HCT116 (cell line): Measurements from ENCODE around the gene RABL6. TPM values are rescaled to one million over a fixed set of nuclear protein-coding genes. Genes with fewer than 3 reads are reported as not detected.

Experiments
- ATAC-seq: fragments of 200-7000 bp; cut with Tn5 transposase; 2 replicates; pipeline ENCODE4 v1.9.1; 2020; ENCODE audit warnings: mild to moderate bottlenecking, moderate library complexity
- BruUV-seq: library from RNA; stranded (reverse); fragments of 400-500 nt; replicated peaks from 2 replicates; lab custom pipeline; 2021; lab: Mats Ljungman, UMichigan
- CTCF ChIA-PET: fragments of 300-600 bp; sonication (Branson Sonifier 250); formaldehyde crosslinking; loops from one replicate; lab custom pipeline; 2021; ENCODE audit warnings: antibody characterized with exemption; lab: Charles Lee
- POLR2A ChIA-PET: fragments of 300-600, 350-600 bp; sonication (Branson Sonifier 250); formaldehyde crosslinking; loops from one replicate; lab custom pipeline; 2021; ENCODE audit warnings: antibody characterized with exemption; lab: Charles Lee
- RAD21 ChIA-PET, 2 experiments: fragments of 300-600 bp; sonication (Branson Sonifier 250); formaldehyde crosslinking; loops; one replicate each; lab custom pipeline; 2023; ENCODE audit warnings: low total read pairs in 2 of 2; ENCODE audit not compliant: uncharacterized antibody in 2 of 2, unreplicated experiment in 2 of 2, low non-redundant PET in 1 of 2; lab: Charles Lee
- DNase-seq: peaks from one replicate; pipeline ENCODE4 v3.0.0-alpha.2; 2010; ENCODE audit warnings: low read depth, low spot score
- H2AFZ ChIP-seq: fragments of 200-600 bp; shearing (Covaris generic), sonication (generic); 2 replicates; pipeline ENCODE4 v1.6.1; 2017; ENCODE audit warnings: low read depth, mixed run types, mixed read lengths, antibody characterized with exemption, low read length; ENCODE audit not compliant: poor library complexity, severe bottlenecking
- H3K27ac ChIP-seq: 2 replicates; pipeline ENCODE4 v1.5.1; 2012; ENCODE audit warnings: low read depth, low read length
- H3K27me3 ChIP-seq: fragments of 200-600 bp; sonication (generic); 2 replicates; pipeline ENCODE4 v1.6.1; 2016; ENCODE audit warnings: mixed run types, low read length, mixed read lengths; ENCODE audit not compliant: insufficient read depth
- H3K36me3 ChIP-seq, 2 experiments: fragments of 200-500 bp in 1 of 2; fragments of 200-600 bp in 1 of 2; sonication (Bioruptor generic) in 1 of 2; sonication (generic) in 1 of 2; 2 replicates each; pipeline versions ENCODE4 v1.5.1 to v1.6.1; 2014 to 2016; ENCODE audit warnings: low read length in 2 of 2, inconsistent platforms in 1 of 2, mixed read lengths in 1 of 2, mixed run types in 1 of 2; ENCODE audit not compliant: insufficient read depth in 2 of 2, control insufficient read depth in 1 of 2
- H3K4me1 ChIP-seq, 2 experiments: fragments of 200-600 bp in 1 of 2; sonication (generic) in 1 of 2; 2 replicates each; pipeline versions ENCODE4 v1.5.1 to v1.6.1; 2012 to 2017; ENCODE audit warnings: low read length in 2 of 2, inconsistent platforms in 1 of 2, mild to moderate bottlenecking in 1 of 2, mixed read lengths in 1 of 2, mixed run types in 1 of 2, moderate library complexity in 1 of 2; ENCODE audit not compliant: insufficient read depth in 2 of 2, control insufficient read depth in 1 of 2
- H3K4me2 ChIP-seq: fragments of 200-600 bp; sonication (generic); 2 replicates; pipeline ENCODE4 v1.6.1; 2017; ENCODE audit warnings: mixed run types, low read length, mixed read lengths
- H3K4me3 ChIP-seq, 2 experiments: fragments of 200-600 bp in 1 of 2; sonication (generic) in 1 of 2; replicated peaks in 1 of 2; 2 replicates each; pipeline ENCODE4 v1.5.1; 2011 to 2016; ENCODE audit warnings: low read length in 2 of 2, control low read depth in 1 of 2, low read depth in 1 of 2, mild to moderate bottlenecking in 1 of 2, mixed read lengths in 1 of 2, mixed run types in 1 of 2
- H3K79me2 ChIP-seq: fragments of 200-600 bp; sonication (generic); 2 replicates; pipeline ENCODE4 v1.6.1; 2017; ENCODE audit warnings: mild to moderate bottlenecking, mixed run types, low read length, moderate library complexity, mixed read lengths; ENCODE audit not compliant: insufficient read depth
- H3K9ac ChIP-seq: fragments of 200-600 bp; sonication (generic); 2 replicates; pipeline ENCODE4 v1.6.1; 2016; ENCODE audit warnings: low read length, mixed read lengths
- H3K9me2 ChIP-seq: fragments of 200-600 bp; sonication (generic), shearing (Covaris generic); 2 replicates; pipeline ENCODE4 v1.6.1; 2017; ENCODE audit warnings: mixed run types, mild to moderate bottlenecking, moderate library complexity; ENCODE audit not compliant: insufficient read depth
- H3K9me3 ChIP-seq, 2 experiments: fragments of 200-500 bp in 1 of 2; fragments of 200-600 bp in 1 of 2; sonication (Bioruptor generic) in 1 of 2; sonication (generic) in 1 of 2; 2 replicates each; pipeline ENCODE4 v1.6.1; 2014 to 2017; ENCODE audit warnings: low read length in 2 of 2, mixed read lengths in 2 of 2, inconsistent platforms in 1 of 2, low read depth in 1 of 2, mild to moderate bottlenecking in 1 of 2, mixed run types in 1 of 2, moderate library complexity in 1 of 2; ENCODE audit not compliant: control insufficient read depth in 1 of 2, insufficient read depth in 1 of 2
- H4K20me1 ChIP-seq: fragments of 200-600 bp; sonication (generic), shearing (Covaris generic); 2 replicates; pipeline ENCODE4 v1.6.1; 2017; ENCODE audit warnings: mixed run types, mild to moderate bottlenecking, moderate library complexity; ENCODE audit not compliant: insufficient read depth
- CBX3 ChIP-seq: IDR thresholded peaks from 2 replicates; pipeline ENCODE4 v1.6.1; 2012; ENCODE audit warnings: low read depth
- ELF1 ChIP-seq: IDR thresholded peaks from 2 replicates; pipeline ENCODE4 v1.6.1; 2012; ENCODE audit warnings: low read depth, borderline replicate concordance
- EZH2 ChIP-seq: fragments of 200-600 bp; sonication (generic); IDR thresholded peaks from 2 replicates; pipeline ENCODE4 v1.6.1; 2017; ENCODE audit warnings: antibody characterized with exemption, mixed run types
- EZH2phosphoT487 ChIP-seq: fragments of 200-600 bp; IDR thresholded peaks from 2 replicates; pipeline ENCODE4 v1.6.1; 2018; ENCODE audit warnings: antibody characterized with exemption, borderline replicate concordance
- FOSL1 ChIP-seq: IDR thresholded peaks from 2 replicates; pipeline ENCODE4 v1.6.1; 2012; ENCODE audit warnings: low read depth
- JUND ChIP-seq: IDR thresholded peaks from 2 replicates; pipeline ENCODE4 v1.6.1; 2012
- POLR2A ChIP-seq: IDR thresholded peaks from 2 replicates; pipeline ENCODE4 v1.7.0; 2011; ENCODE audit warnings: borderline replicate concordance; ENCODE audit not compliant: insufficient read depth, insufficient read length; ENCODE audit errors: extremely low read depth
- POLR2AphosphoS5 ChIP-seq: IDR thresholded peaks from 2 replicates; pipeline ENCODE4 v1.6.1; 2011; ENCODE audit warnings: mild to moderate bottlenecking, low read depth, low read length, moderate library complexity
- RAD21 ChIP-seq: IDR thresholded peaks from 2 replicates; pipeline ENCODE4 v1.6.1; 2012; ENCODE audit warnings: low read depth, mild to moderate bottlenecking
- SIN3A ChIP-seq: IDR thresholded peaks from 2 replicates; pipeline ENCODE4 v1.6.1; 2012; ENCODE audit warnings: low read depth
- YY1 ChIP-seq: IDR thresholded peaks from 2 replicates; pipeline ENCODE4 v1.6.1; 2011; ENCODE audit warnings: low read length, low read depth, moderate library complexity, mild to moderate bottlenecking; ENCODE audit not compliant: insufficient replicate concordance; ENCODE audit errors: extremely low read depth
- ZNF274 ChIP-seq: fragments of 200-500 bp; sonication (Bioruptor generic); IDR thresholded peaks from 2 replicates; pipeline ENCODE4 v1.6.1; 2014; ENCODE audit warnings: mild to moderate bottlenecking, low read depth, low read length, inconsistent platforms
- intact Hi-C: fragments of 100-400 bp; cut with micrococcal nuclease; formaldehyde crosslinking; loops from 2 replicates; pipeline ENCODE4 v1.10.0; 2022
- total RNA-seq: library from RNA; stranded (reverse); gene quantifications from one replicate; pipeline ENCODE4 v1.2.1, GENCODE V29; 2021; ENCODE audit not compliant: unreplicated experiment
- TF ChIP-seq, protein P1 (sequence below): IDR thresholded peaks from 2 replicates; pipeline ENCODE4 v1.6.1; 2012
- TF ChIP-seq, protein P2 (sequence below): IDR thresholded peaks from 2 replicates; pipeline ENCODE4 v1.6.1; 2012; ENCODE audit warnings: low read depth
- TF ChIP-seq, protein P3 (sequence below): IDR thresholded peaks from 2 replicates; pipeline ENCODE4 v1.6.1; 2012

RABL6 gene
- total RNA-seq, 1 experiment from 2014 or later = 98.6 TPM

DNA sequence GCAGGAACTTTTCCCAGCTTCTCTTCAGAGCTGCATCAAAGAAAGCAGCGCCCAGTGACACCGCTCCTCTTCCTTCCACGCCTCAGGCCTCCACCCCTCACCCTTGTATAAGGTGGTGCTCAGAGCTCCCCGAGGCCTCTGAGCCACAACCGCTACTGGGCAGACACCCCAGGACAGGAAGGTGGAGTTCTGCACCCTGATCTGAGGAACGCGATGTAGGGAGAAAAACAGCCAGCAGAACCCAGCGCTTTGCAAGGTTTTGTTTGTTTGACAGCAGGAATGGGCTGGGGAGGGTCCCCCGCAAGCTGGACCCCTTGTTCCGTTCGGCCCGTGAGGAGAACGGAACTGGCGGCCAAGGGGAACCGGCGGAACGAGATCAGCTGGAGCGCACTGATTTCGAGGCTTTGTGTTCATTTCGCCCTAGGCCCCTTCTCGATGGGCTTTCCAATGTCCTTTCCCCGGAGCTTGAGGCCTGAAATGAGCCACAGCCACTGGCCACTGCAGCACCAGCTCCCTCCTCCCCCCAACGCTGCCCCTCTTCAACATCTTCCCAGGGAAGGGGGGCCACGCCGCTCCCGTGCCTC lies 54.2 kb downstream of the RABL6 start:
- CTCF ChIA-PET = no interaction called here
- POLR2A ChIA-PET = no interaction called here
- RAD21 ChIA-PET = no interaction called here

DNA sequence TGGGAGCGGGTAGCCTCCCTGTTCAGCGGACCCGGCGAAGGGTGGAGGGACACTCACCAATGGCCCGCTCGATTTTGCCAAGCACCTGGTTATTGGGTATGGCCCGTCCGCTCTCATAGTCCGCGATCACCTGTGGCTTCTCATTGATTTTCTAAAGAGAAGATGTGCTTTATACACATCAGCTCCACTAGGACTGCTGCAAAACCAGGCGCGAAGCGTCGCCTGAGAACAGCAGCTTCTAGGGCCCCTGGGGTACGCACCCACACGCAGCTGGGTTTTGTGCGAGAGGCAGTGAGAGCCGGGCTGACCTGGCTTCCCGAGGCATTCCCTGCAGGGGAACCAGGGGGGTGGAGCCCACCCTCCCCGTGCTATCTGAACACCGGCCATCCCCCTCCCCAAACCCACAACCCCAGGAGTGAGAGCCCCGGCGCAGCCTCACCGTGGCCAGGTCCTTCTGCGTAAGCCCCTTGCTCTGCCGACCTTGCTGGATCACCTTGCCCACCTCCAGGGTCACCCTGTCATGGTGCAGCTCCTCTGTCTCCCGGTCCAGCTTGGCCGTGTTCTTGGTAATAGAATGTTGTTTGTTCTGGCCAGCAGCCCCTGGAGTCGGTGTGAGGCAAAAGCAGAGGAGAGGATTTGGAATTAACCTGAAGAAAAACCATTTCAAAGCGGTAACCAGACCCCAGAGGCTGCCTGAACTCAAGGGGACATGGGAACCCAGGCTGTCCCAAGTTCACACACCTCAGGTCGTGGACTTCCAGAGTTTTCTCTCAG lies 55.3 kb downstream of the RABL6 start:
- Histone ChIP-seq H3K4me1 (peaks cover 6 to 25% of the 10 kb centered on the region in 2 experiments; a peak in 3 of 4 replicates), H3K9me3 (no peaks in the 10 kb centered on the region; a peak in 1 of 4 replicates), H3K27ac (no peak overlapping the region), H4K20me1 (no peaks in the 10 kb centered on the region), H3K4me3 (no peak overlapping the region), H2AFZ (no peak overlapping the region), H3K9ac (no peak overlapping the region), H3K27me3 (no peaks in the 10 kb centered on the region), H3K9me2 (no peaks in the 10 kb centered on the region), H3K4me2 (no peak overlapping the region), H3K79me2 (peaks cover 31% of the 10 kb centered on the region), H3K36me3 (peaks cover 23 to 25% of the 10 kb centered on the region in 2 experiments; a peak in 3 of 4 replicates)
- ChIA-PET CTCF (no interaction called here), RAD21 (no interaction called here), POLR2A (no interaction called here)
- intact Hi-C loops = no loop called here
- no TSS peak for BruUV-seq
- ATAC-seq (no peak), DNase-seq (no peak)
- TF ChIP-seq EZH2 (no peak), EZH2phosphoT487 (no peak), CBX3 (no peak), YY1 (no peak), ZNF274 (no peak), ELF1 (no peak)
- TF ChIP-seq, protein P1, sequence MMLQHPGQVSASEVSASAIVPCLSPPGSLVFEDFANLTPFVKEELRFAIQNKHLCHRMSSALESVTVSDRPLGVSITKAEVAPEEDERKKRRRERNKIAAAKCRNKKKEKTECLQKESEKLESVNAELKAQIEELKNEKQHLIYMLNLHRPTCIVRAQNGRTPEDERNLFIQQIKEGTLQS = no peak
- TF ChIP-seq, protein P2, sequence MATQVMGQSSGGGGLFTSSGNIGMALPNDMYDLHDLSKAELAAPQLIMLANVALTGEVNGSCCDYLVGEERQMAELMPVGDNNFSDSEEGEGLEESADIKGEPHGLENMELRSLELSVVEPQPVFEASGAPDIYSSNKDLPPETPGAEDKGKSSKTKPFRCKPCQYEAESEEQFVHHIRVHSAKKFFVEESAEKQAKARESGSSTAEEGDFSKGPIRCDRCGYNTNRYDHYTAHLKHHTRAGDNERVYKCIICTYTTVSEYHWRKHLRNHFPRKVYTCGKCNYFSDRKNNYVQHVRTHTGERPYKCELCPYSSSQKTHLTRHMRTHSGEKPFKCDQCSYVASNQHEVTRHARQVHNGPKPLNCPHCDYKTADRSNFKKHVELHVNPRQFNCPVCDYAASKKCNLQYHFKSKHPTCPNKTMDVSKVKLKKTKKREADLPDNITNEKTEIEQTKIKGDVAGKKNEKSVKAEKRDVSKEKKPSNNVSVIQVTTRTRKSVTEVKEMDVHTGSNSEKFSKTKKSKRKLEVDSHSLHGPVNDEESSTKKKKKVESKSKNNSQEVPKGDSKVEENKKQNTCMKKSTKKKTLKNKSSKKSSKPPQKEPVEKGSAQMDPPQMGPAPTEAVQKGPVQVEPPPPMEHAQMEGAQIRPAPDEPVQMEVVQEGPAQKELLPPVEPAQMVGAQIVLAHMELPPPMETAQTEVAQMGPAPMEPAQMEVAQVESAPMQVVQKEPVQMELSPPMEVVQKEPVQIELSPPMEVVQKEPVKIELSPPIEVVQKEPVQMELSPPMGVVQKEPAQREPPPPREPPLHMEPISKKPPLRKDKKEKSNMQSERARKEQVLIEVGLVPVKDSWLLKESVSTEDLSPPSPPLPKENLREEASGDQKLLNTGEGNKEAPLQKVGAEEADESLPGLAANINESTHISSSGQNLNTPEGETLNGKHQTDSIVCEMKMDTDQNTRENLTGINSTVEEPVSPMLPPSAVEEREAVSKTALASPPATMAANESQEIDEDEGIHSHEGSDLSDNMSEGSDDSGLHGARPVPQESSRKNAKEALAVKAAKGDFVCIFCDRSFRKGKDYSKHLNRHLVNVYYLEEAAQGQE = no peak

More for the DNA sequence above, 54.2 kb downstream of the RABL6 start:
- Histone ChIP-seq H4K20me1 (no peaks in the 10 kb centered on the region), H3K79me2 (peaks cover 31% of the 10 kb centered on the region), H3K27ac (no peak overlapping the region), H3K4me1 (peaks cover 6 to 21% of the 10 kb centered on the region in 2 experiments; a peak in 3 of 4 replicates), H3K4me2 (no peak overlapping the region), H2AFZ (no peak overlapping the region), H3K9me3 (no peaks in the 10 kb centered on the region), H3K4me3 (no peak overlapping the region), H3K36me3 (peaks cover 23 to 25% of the 10 kb centered on the region in 2 experiments; a peak in 3 of 4 replicates), H3K27me3 (no peaks in the 10 kb centered on the region), H3K9ac (no peak overlapping the region), H3K9me2 (no peaks in the 10 kb centered on the region)
- intact Hi-C loops = no loop called here
- ATAC-seq (no peak), DNase-seq (no peak)
- BruUV-seq = no TSS peak
- TF ChIP-seq EZH2 (no peak), EZH2phosphoT487 (no peak), YY1 (no peak), POLR2A (no peak), ELF1 (no peak), JUND (no peak), RAD21 (no peak), SIN3A (no peak), FOSL1 (no peak), CBX3 (no peak), POLR2AphosphoS5 (no peak)
- TF ChIP-seq, protein P3, sequence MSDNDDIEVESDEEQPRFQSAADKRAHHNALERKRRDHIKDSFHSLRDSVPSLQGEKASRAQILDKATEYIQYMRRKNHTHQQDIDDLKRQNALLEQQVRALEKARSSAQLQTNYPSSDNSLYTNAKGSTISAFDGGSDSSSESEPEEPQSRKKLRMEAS = no peak
- TF ChIP-seq, protein P1 = no peak
